ENCODE measurements around the gene MBNL2. TPM values are rescaled to one million over a fixed set of nuclear protein-coding genes. Genes with fewer than 3 reads are reported as not detected.
"Not testable (repeated sequence)": the region's sequence is repeated elsewhere in the genome, so short reads cannot be mapped to it uniquely, and the experiment has no call there.

Gene MBNL2
- total RNA-seq, 2 experiments from 2014 or later, result 2.7 to 7.4 TPM

DNA sequence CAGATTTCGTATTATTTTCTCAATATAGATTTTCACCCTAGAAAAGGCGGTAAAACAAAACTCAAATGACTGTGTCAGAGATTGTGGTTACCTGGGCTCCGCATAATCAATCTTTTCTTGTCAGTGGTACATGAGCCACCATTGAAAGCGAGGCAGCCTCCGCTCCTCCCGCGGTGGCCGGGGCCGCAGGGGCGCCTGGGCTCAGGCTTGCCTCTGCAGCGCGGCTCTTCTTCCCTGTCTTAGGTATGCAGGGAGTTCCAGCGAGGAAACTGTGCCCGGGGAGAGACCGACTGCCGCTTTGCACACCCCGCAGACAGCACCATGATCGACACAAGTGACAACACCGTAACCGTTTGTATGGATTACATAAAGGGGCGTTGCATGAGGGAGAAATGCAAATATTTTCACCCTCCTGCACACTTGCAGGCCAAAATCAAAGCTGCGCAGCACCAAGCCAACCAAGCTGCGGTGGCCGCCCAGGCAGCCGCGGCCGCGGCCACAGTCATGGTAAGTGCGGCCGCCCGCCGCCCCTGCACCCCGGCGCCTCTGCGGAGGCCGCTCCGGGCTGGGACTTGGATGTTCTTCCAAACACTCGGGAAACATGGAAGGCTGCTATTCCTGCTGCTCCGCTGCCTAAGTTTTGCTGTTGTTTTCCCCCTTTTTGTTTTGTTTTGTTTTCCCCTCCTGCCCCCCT, 124.6 kb downstream of the MBNL2 start:
- no peaks in the 10 kb centered on the region for H3K36me3 ChIP-seq (ENCODE audit: insufficient read depth, low read length)
- no TSS peak for BruUV-seq (replicated peaks)
- no peaks in the 10 kb centered on the region for H3K9me2 ChIP-seq (ENCODE audit: insufficient read depth, low read length)
- H3K4me2 ChIP-seq (ENCODE audit: low read length), result no peak overlapping the region
- CTCF ChIA-PET (ENCODE audit: unreplicated experiment), result no interaction called here
- no peaks in the 10 kb centered on the region for H3K79me2 ChIP-seq (ENCODE audit: insufficient read depth, low read depth, low read length)
- no peak overlapping the region for H3K27ac ChIP-seq (ENCODE audit: low read depth, low read length, poor library complexity, severe bottlenecking)
- no peaks in the 10 kb centered on the region for H3K4me1 ChIP-seq (ENCODE audit: insufficient read depth, low read length, poor library complexity, severe bottlenecking)
- no peaks in the 10 kb centered on the region for H3K9me3 ChIP-seq (ENCODE audit: low read length)
- H2AFZ ChIP-seq (ENCODE audit: low read length), result no peak overlapping the region
- POLR2A ChIA-PET, result interaction anchor here (0.5 kb wide), 1 partner anchor 237 kb away, joined by 3 read pairs; no protein-coding TSS in a partner anchor
- intact Hi-C loops (cut with micrococcal nuclease; ENCODE audit: unreplicated experiment), result loop anchor here (10.0 kb wide), 1 partner anchor 122 kb away; the partner anchor contains the start of gene MBNL2
- no peak overlapping the region for H3K4me3 ChIP-seq (ENCODE audit: low read depth, low read length, poor library complexity, severe bottlenecking)
- no peaks in the 10 kb centered on the region for H4K20me1 ChIP-seq (ENCODE audit: insufficient read depth, low read length)
- TF ChIP-seq EZH2phosphoT487 (IDR thresholded peaks at IDR 0.05; ENCODE audit: borderline replicate concordance, low read depth, low read length), result no peak
- TF ChIP-seq, protein P1, sequence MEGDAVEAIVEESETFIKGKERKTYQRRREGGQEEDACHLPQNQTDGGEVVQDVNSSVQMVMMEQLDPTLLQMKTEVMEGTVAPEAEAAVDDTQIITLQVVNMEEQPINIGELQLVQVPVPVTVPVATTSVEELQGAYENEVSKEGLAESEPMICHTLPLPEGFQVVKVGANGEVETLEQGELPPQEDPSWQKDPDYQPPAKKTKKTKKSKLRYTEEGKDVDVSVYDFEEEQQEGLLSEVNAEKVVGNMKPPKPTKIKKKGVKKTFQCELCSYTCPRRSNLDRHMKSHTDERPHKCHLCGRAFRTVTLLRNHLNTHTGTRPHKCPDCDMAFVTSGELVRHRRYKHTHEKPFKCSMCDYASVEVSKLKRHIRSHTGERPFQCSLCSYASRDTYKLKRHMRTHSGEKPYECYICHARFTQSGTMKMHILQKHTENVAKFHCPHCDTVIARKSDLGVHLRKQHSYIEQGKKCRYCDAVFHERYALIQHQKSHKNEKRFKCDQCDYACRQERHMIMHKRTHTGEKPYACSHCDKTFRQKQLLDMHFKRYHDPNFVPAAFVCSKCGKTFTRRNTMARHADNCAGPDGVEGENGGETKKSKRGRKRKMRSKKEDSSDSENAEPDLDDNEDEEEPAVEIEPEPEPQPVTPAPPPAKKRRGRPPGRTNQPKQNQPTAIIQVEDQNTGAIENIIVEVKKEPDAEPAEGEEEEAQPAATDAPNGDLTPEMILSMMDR (conservative IDR thresholded peaks at IDR 0.05; ENCODE audit: low read length), result no peak
- DNase-seq (ENCODE audit: low spot score), result no peak

DNA sequence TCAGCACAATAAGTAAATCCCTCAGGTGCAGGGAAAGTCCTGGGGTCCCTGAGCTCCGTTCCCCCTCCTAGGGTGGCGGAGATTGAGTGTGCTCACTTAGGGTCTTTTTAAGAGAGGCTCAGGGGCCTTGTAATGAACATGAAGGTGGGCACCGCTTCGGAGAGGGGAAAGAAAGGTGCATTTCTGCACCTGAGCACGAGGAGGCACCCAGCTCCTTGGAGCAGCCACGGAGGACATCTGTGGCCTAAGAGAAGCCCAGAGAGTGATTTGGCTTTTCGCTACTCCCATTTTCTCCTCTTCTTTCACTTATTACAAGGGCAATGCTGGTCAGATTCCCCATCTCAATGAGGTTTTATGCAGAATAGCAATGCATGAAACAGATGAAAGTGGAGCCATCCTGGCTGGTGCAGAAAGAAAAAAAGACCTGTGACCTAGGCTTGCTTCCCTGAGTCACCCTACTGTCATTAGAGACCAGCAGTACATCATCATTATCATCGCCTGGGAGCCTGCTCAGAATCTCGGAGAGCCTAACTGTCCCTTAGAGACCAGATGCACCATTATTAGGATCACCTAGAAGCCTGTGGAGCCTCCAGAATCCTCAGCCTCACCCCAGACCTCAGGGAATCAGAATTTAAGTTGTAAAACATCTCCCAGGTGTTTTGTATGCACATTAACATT, 125.3 kb downstream of the MBNL2 start:
- no peak overlapping the region for H3K4me2 ChIP-seq (ENCODE audit: low read length)
- no TSS peak for BruUV-seq (replicated peaks)
- no peaks in the 10 kb centered on the region for H3K4me1 ChIP-seq (ENCODE audit: insufficient read depth, low read length, poor library complexity, severe bottlenecking)
- ChIA-PET CTCF (ENCODE audit: unreplicated experiment) (no interaction called here), POLR2A (interaction anchor here (0.5 to 0.8 kb wide), 2 partner anchors 12 to 237 kb away, joined by 3 to 4 read pairs; no protein-coding TSS in a partner anchor)
- TF ChIP-seq EZH2phosphoT487 (IDR thresholded peaks at IDR 0.05; ENCODE audit: borderline replicate concordance, low read depth, low read length), result no peak
- H3K4me3 ChIP-seq (ENCODE audit: low read depth, low read length, poor library complexity, severe bottlenecking), result no peak overlapping the region
- no peak overlapping the region for H3K27ac ChIP-seq (ENCODE audit: low read depth, low read length, poor library complexity, severe bottlenecking)
- H4K20me1 ChIP-seq (ENCODE audit: insufficient read depth, low read length), result no peaks in the 10 kb centered on the region
- no peaks in the 10 kb centered on the region for H3K79me2 ChIP-seq (ENCODE audit: insufficient read depth, low read depth, low read length)
- H3K36me3 ChIP-seq (ENCODE audit: insufficient read depth, low read length), result no peaks in the 10 kb centered on the region
- no peaks in the 10 kb centered on the region for H3K9me3 ChIP-seq (ENCODE audit: low read length)
- H3K9me2 ChIP-seq (ENCODE audit: insufficient read depth, low read length), result no peaks in the 10 kb centered on the region
- intact Hi-C loops (cut with micrococcal nuclease; ENCODE audit: unreplicated experiment), result loop anchor here (10.0 kb wide), 1 partner anchor 123 kb away; the partner anchor contains the start of gene MBNL2
- no peak for DNase-seq (ENCODE audit: low spot score)
- H2AFZ ChIP-seq (ENCODE audit: low read length), result no peak overlapping the region

DNA sequence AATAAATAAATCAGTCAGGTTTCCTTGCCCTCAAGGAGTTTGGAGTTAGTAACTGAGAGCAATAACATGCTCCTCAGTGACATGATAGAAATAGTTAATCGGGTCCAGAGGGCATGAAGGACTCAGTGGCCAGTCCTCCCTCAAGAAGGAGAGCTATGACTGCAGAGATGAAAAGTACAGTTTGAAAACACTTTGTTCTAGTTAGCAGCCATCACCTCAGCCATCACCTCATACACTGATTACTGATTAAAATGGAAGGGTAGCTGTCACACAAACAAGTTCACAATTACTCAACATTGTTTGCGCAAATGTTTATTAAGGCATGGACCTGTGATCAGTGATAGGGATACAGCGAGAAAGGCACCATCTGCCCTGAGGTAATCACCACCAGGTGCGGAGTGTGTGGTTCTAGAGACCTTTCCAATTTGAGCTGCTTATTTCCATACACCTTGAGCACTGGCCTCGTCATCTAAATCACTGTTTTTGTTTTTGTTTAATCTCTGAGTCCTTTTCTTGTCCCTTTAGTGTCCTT, 126.5 kb downstream of the MBNL2 start:
- no peak overlapping the region for H2AFZ ChIP-seq (ENCODE audit: low read length)
- ChIA-PET CTCF (ENCODE audit: unreplicated experiment) (no interaction called here), POLR2A (interaction anchor here (0.7 kb wide), 1 partner anchor 1558 kb away, joined by 8 read pairs; no protein-coding TSS in a partner anchor)
- no peaks in the 10 kb centered on the region for H4K20me1 ChIP-seq (ENCODE audit: insufficient read depth, low read length)
- no peaks in the 10 kb centered on the region for H3K36me3 ChIP-seq (ENCODE audit: insufficient read depth, low read length)
- BruUV-seq (replicated peaks), result no TSS peak
- H3K4me1 ChIP-seq (ENCODE audit: insufficient read depth, low read length, poor library complexity, severe bottlenecking), result no peaks in the 10 kb centered on the region
- H3K9me2 ChIP-seq (ENCODE audit: insufficient read depth, low read length), result no peaks in the 10 kb centered on the region
- intact Hi-C loops (cut with micrococcal nuclease; ENCODE audit: unreplicated experiment), result loop anchor here (10.0 kb wide), 1 partner anchor 124 kb away; the partner anchor contains the start of gene MBNL2
- no peak overlapping the region for H3K4me3 ChIP-seq (ENCODE audit: low read depth, low read length, poor library complexity, severe bottlenecking)
- no peaks in the 10 kb centered on the region for H3K79me2 ChIP-seq (ENCODE audit: insufficient read depth, low read depth, low read length)
- H3K9me3 ChIP-seq (ENCODE audit: low read length), result no peaks in the 10 kb centered on the region
- no peak overlapping the region for H3K4me2 ChIP-seq (ENCODE audit: low read length)
- TF ChIP-seq, protein P1 (conservative IDR thresholded peaks at IDR 0.05; ENCODE audit: low read length), result no peak
- TF ChIP-seq EZH2phosphoT487 (IDR thresholded peaks at IDR 0.05; ENCODE audit: borderline replicate concordance, low read depth, low read length), result no peak
- DNase-seq (ENCODE audit: low spot score), result no peak
- H3K27ac ChIP-seq (ENCODE audit: low read depth, low read length, poor library complexity, severe bottlenecking), result no peak overlapping the region

DNA sequence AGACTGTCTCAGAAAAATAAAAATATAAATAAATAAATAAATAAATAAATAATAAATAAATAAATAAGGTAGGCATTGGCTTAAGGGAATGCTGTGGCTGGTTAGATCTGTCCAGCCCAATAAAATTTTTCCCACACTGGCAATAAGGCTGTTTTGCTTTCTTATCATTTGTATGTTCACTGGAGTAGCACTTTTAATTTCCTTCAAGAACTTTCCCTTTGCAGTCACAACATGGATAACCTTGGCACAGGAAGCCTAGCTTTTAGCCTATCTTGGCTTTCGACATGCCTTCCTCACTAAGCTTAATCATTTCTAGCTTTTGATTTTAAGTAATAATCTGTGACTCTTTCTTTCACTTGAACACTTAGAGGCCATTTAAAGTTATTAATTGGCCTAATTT, 129.9 kb downstream of the MBNL2 start:
- H3K4me1 ChIP-seq (ENCODE audit: insufficient read depth, low read length, poor library complexity, severe bottlenecking); H3K9me2 ChIP-seq (ENCODE audit: insufficient read depth, low read length); H3K4me3 ChIP-seq (ENCODE audit: low read depth, low read length, poor library complexity, severe bottlenecking); H2AFZ ChIP-seq (ENCODE audit: low read length); CTCF ChIA-PET (ENCODE audit: unreplicated experiment); H3K4me2 ChIP-seq (ENCODE audit: low read length); DNase-seq (ENCODE audit: low spot score); H3K79me2 ChIP-seq (ENCODE audit: insufficient read depth, low read depth, low read length); H3K36me3 ChIP-seq (ENCODE audit: insufficient read depth, low read length); intact Hi-C loops (cut with micrococcal nuclease; ENCODE audit: unreplicated experiment); BruUV-seq (replicated peaks); H4K20me1 ChIP-seq (ENCODE audit: insufficient read depth, low read length); H3K27ac ChIP-seq (ENCODE audit: low read depth, low read length, poor library complexity, severe bottlenecking); H3K9me3 ChIP-seq (ENCODE audit: low read length): not testable (repeated sequence)
- POLR2A ChIA-PET, result interaction anchor here (0.6 kb wide), 2 partner anchors 128 to 211 kb away, joined by 3 to 8 read pairs; no protein-coding TSS in a partner anchor

Measured in OCI-LY7 (cell line).